Panc1 (cell line): ENCODE results near the gene MSRB3.

ENCODE experiments used
- CTCF ChIP-seq: fragments of 450-650 bp; IDR thresholded peaks from 2 replicates; pipeline ENCODE4 v1.5.1; 2017; ENCODE audit warnings: mild to moderate bottlenecking
- POLR2AphosphoS5 ChIP-seq: IDR thresholded peaks from 2 replicates; pipeline ENCODE4 v1.6.1; 2012; ENCODE audit warnings: mild to moderate bottlenecking, low read depth, low read length, moderate library complexity
- REST ChIP-seq, 2 experiments: IDR thresholded peaks; 2 replicates each; pipeline ENCODE4 v1.6.1; 2011 to 2012; ENCODE audit warnings: low read depth in 2 of 2, control low read depth in 1 of 2, low read length in 1 of 2, mild to moderate bottlenecking in 1 of 2, moderate library complexity in 1 of 2; ENCODE audit not compliant: insufficient read depth in 1 of 2
- SIN3A ChIP-seq: IDR thresholded peaks from 2 replicates; pipeline ENCODE4 v1.6.1; 2012; ENCODE audit warnings: low read depth, mild to moderate bottlenecking, low read length, moderate library complexity, borderline replicate concordance; ENCODE audit not compliant: insufficient read depth
- TCF7L2 ChIP-seq: IDR thresholded peaks from 2 replicates; pipeline ENCODE4 v1.6.1; 2011; ENCODE audit warnings: mild to moderate bottlenecking, low read depth, low read length, inconsistent platforms

GRCh38 chr12:65474831-65475230 lies 196.3 kb downstream of the MSRB3 start:
- TF ChIP-seq CTCF = no peak
- TF ChIP-seq SIN3A = no peak
- no peak for TF ChIP-seq REST (IDR thresholded peaks at IDR 0.05; ENCODE audit: insufficient read depth in 1 of 2, low read depth in 2 of 2, low read length in 1 of 2)
- no peak for TF ChIP-seq POLR2AphosphoS5
- no peak for TF ChIP-seq TCF7L2
